Central memory CD4-positive, alpha-beta T cell (primary cell): Measurements from ENCODE around the gene PRDM11.

Experiments
- DNase-seq: peaks from one replicate; pipeline ENCODE4 v3.0.0; 2022

The PRDM11 gene

DNA sequence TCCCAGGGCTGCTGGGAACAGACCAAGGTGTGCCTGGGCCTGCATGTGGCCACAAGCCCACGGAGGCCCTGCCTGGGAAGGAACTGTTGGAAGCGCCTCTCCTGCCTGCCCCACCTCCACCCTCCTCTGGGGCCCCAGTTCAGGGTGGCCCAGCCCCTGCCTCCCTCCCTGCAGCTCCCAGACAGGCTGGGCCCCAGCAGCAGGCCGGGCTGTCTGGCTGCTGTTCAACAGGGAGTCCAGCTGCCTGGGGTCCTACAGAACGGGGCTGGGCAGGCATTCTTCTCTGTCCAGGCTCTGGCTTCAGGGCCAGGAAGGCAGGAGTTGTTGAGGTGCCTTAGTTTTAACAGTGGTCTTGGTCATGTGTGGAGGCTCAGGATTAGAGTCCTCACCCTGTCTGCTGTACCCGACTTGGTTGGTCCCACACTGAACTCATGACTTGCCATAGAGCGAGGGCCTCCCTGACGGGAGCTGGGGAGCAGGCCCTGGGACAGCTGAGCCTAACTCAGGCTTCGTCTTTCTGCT is 11.8 kb downstream of the PRDM11 start:
- no peak for DNase-seq

DNA sequence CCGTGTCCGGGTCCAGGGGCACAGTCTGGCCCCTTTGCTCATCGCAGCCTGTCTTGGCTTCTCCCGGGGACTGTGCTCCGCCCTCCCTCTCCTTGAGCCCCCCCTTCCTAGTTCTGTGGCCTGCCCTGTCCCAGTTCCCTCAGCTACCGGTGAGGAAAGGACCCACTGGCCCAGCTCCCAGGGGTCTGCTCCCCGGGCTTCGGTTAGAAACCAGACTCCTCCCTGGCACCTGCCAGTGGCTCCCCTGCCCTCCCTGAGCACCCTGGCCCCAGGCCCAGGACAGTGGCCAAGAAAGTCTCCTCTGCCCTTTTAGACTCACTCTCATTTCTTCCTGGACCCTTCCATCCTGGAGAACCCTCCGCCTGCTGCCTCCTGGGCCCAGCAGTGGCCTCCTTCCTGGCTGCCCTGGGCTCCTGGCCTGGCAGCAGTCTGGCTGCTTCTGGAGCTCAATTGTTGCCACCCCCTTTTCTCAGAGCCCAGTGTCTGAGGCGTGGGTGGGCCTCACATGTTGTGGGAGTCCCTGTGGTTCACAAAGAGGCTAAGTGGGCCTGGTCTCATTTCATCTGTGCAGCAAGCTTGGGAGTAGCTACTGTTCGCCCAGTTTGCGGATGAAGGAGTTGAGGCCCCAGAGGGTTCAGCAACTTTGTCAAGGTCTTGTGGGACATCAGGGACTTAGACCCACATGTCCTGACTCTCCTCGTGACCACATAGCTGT is 12.6 kb downstream of the PRDM11 start:
- DNase-seq, result no peak

DNA sequence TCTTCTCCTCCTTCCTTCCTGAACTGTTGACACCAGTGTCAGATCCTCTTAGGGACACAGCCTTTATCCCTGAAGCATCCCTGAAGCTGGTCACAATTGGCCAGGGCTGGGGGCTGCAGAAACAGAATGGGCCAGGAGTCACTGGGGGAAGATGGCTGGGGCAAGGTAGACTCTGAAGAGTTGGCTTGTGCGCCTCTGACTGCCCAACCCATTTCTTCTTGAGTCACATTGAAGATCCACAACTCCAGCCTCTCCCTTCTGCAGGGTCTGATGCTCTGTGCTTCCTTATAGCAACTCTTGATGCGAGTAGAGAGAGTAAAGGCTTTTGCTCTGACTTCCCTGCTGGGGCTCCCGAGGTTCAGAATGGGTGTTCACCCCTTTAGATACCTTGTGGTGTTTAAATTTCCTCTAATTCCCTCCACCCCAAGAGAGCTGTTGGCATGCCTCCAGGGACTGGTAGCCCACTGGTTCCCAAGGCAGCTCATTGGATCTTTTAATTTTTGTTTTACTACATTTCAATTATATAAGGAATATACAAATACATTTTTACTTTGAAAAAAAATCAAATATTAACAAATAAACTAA is 13.4 kb downstream of the PRDM11 start:
- no peak for DNase-seq

DNA sequence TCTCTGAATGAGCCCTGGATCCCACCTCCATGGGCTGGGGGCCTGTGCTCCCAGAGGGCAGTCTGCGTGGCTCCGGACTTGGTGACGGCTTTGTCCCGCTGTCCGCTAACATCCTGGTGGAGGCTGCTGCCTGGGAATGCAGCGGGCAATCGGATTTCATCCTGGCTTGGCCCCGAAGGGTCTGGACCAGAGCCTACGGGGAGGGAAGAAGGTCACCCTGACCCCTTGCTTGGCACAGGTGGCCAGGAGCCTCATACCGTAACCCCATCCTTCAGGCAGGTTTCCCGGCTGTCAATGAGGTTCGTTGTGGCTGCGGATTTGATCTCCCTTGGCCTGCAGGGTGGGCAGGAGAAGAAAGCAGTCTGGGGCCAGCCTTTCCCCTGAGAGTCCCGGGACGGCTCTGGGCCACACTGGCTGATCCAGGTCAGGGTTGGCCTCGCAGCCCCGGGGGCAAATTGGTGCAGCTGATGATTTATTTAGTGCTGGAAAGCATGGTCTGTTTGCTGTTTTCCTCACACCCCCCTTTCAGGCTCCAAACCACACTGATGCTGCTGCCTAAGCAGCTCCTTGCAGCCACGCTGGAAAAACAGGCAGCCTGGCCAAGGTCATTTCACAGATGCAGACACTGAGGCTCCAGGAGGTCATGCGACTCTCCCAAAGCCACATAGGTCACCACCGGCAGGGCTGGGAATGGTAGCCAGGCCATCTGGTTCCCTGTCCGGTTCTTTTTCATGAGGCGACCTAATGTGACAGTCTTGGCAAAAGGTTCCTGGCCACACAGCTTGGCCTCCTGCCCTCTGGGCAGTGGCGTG is 15.0 kb downstream of the PRDM11 start:
- no peak for DNase-seq

DNA sequence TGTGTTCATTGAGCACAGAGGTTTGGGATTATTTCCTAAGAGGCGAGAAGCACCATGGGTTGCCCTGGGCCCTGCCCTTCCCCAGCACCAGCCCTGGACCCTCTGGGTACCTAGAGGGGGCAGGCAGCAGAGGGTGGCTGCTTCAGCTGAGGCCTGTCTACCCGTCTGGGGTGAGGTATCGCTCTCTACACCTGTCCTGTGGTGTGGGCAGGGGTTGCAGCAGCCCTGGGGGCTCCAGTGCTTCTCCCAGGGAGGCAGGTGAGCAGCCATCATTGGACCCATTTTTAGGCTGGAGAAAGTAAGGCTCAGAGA is 15.6 kb downstream of the PRDM11 start:
- DNase-seq, result no peak

DNA sequence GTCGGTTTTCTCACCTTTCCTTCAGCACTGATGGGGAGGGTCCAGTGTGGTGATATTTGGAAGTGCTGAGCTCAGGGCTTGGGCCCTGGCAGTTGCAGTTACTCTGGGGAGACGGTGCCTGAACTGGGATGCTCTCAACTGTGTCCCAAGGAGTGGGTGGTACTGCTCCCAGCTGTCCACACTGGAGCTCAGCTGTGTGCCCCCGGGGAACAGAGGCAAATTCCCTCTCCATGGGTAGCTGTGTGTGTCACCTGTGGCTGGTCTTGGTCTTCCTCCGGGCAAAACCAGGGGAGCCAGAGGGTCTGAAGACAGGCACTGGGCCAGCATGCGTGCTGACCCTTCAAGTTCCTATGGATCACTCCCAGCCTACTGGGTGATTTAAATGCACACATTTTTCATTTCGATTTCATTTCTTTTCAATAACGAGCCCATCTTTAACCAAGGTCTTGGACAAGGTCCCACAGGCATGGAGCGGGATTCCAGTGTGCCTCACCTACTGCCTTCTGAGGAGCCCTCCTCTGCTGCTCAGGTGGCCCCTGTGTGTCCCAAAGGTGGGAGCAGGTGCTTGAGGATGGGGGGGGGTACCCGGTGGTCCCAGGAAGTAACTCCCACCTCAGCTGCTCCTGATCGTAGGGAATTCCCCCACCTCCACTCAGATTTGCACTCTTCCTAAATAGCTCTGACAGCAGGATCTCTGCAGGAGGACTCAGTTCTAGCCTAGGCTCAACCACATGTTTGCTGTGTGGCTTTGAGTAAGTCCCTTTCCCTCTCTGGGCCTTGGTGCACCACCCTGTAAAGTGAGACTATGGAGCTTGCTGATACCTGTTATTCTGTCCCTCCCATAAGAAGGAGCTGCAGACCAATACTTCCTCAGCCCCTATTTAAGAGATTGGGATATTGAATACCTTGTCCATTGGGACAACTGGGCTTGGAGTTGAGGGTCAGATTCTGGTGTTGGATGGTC is 16.8 kb downstream of the PRDM11 start:
- no peak for DNase-seq

DNA sequence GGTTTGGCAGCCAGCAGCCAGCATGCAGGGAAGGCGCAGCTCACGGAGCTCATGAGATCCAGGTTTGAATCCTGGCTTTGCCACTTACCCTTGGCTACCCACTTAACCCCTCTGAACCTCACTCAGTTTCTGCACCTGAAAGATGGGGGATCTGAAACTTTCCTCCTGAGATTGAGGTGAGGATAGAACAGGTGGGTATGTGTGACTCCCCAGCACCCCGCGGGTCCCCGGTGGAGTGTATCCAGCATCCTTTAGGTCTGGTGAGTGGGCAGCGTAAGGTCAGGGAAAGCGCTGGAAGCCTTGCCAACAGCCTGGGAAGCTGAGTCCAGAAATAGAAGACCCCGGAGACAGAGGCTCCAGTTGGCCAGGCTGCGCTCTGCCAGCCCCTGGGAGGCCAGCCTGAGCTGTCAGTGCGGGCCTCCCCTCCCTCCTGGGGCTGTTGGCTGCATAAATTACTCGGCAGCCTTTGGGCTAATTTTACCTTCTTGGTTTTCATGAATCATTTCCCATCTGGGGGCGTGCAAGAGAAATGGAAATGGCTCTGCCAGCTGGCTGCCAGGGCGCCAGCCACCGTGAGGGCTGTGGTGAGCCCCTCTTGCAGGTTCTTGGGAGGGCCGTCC is 17.6 kb downstream of the PRDM11 start:
- no peak for DNase-seq

DNA sequence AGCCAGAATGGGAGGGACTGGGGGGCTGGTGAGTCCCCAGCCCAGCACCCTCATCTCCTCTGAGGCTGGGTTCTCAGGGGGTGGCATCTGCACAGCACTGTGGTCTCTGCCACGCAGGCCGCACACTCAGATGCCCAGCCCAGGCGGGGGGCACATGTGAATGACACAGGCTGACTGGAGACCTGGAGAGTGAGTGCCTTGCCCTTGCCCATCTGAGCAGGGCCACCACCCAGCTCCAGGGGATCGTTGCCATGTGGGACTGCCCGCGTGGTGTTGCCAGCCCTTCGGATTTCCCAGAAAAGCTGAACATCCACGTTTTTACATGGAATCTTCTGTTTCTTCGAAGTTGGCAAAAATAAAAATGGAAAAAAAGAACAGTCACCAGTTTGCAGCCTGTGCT is 18.9 kb downstream of the PRDM11 start:
- no peak for DNase-seq

DNA sequence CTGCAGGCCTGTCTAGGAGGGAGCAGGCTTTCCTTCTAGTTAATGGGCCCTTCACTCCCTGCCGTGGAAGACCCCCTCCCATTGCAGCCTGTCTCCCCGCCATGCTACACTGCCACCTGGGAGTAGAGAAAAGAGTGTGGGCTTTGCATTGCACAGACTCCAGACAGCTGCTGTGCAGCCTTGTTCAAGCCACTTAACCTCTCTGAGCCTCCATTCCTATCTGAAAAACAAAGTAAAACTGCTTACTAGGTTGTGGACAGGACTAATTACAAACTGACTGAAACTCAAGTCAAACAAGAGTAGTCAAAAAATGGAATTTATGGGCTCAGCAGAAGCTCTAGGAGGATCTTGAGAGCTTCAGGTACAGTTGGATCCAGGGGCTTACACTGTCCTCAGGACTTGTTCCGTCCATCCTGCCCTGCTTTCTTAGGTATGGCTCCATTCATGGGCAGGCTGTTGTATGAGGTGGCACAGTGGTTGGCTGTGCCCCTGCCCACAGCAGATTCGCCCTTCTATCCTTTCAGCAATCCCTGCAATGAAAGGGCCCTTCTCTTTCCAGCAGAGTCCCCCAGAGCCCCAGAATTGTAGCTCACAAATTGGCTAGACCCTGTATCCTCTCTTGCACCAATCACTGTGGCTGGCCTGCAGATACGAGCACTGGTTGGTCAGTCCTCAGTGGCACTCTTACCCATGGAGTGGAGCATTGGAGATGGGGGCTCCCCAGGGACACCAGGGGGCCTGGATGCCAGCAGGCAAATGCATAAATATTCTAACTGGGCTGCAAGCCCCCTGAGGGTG is 19.6 kb downstream of the PRDM11 start:
- no peak for DNase-seq

DNA sequence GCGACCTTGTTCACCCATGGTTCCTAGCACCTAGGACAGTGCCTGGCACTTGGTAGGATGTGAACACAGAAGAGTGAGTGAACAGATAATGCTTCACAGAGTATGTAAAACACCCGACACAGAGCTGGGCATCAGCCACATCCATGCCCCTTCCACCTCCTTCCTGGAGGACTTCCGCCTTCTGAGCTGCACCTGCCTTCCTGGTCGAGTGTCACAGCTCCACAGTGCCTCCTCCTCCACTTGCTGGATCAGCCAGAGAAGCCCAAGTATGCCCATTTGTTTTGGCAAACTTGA is 20.1 kb downstream of the PRDM11 start:
- DNase-seq, result no peak

DNA sequence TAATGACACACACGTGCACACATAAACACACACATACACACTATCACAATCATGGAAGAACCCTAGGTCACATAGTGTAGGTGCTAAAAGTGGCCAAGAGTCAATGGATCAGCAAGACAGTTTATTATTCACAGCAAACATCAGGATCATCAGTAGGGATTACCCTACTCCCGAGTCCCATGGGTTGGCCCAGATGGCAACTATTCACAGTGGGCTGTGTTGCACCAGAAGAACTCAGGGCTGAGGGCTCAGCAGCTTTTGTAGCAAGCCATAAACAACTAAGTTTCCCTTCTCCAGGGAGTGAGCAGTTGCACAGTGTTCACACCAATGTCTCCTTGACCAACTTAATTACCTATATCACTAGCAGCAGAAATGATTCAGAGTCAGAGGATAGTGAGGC is 20.8 kb downstream of the PRDM11 start:
- DNase-seq, result no peak

DNA sequence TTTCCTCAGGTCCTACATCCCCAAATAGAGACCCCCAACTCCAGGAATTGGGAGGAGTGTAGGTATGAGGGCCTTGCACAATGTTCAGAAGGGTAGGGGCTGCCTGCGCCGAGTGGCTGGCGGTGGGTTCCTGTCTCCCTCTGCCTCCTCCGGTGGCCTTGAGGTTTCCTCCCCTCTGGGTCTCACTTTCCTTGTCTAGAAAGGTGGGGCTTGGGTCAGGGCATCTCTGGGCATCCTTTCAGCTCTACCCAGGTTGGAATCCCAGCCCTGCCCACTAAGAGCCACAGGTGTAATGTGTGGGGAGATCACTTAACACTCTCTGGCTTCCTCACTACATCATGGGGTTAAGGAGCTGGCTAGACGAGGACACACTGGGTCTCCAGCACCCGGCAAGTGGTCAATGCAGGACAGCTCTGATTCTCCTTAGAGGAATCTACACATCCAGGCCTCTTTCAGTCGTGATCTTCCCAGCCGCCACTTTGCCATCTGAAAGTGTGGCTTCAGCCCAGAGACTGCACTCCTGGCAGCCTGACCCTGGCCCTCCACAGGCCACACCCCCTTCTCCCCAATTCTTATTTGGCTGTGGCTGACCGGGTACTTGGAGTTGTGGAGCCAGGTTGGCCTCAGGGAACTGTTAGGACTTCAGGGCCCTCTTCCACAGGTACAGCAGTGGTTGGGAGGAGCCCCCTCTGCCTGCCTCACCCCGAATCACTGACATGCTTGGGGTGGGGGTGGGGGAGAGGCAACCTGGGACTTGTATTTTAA is 22.1 kb downstream of the PRDM11 start:
- no peak for DNase-seq

DNA sequence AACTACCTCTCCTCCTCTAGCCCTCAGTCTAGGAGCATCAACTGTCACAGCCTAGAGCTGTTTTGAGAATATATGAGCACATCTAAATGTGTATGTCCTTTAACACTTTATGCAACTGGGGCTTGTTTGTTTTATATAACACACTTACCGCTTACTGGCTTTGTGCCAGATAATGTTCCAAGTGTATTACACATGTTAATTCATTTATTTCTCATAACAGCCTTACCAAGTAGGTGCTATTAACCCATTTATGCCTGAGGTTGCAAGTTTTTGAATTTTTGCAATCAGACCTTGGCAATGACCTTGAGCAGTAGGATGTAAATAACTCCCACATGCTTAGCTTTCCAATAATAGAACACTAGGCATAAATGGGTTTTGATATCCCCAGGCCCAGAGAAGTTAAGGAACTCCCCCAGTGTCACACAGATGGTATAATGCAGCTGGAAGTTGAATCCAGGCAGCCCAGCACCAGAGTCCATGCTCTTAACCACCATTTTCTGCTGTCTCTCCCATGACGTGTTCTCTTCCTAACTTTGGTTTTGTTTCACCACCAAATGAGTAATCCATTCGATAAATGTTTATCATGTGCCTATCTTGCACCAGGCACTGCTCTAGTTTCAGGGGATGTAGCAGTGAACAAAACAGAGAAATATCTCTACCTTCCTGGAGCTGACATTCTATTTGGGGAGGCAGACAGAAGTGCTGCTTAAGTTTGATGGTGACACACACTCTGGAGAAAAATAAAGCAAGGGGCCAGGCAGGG is 23.1 kb downstream of the PRDM11 start:
- DNase-seq, result no peak

DNA sequence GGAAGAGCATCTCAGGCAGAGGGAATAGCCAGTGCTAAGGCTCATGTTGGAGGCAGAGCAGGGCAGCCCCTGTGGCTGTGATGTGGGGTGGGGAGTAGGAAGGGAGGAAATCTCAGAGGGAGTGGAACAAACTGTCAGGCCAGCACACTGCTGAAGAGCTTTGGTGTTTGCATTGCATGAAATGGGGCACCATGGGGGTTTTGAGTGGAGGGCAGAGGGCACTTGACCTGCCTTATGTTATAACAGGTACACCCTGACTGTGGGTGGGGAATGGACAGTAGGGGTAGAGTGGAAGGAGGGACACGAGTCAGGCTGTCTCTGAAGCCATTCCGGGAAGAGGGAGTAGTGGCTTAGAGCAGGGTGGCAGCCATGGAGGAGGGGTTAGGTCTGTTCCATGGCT is 24.0 kb downstream of the PRDM11 start:
- DNase-seq, result no peak

DNA sequence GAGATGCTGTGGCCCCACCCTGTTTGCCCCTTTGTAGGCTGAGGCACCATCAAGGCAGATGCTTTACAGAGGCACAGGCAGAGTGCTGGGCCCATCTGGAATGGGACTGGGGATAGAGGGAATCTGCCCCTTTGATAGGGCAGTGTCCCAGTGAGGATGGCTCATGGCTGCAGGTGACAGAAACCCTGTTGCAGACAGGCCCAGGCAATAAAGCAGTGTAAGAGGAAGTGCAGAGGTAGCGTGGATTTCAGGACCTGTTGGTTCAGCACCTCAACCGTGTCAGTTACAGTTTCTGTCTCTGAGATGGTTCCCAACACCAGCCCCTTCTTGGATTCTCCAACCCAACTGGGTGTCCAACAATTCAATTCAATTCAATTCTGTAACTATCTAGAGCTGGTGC is 25.1 kb downstream of the PRDM11 start:
- DNase-seq, result no peak

DNA sequence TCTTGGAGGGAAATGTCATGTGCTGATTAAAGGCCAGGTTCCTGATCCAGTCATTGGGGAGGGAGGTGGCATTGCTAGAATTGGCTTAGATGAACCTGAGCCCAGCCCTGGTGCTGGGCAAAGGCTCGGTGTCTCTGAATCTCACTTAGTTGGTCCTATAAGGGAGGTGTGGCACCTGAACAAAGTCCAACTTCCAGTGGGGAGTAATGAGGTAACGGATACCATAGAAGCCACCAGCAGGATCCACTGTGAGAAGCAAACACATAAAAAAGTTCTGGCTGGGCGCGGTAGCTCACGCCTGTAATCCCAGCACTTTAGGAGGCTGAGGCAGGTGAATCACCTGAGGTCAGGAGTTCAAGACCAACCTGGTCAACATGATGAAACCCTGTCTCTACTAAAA is 26.6 kb downstream of the PRDM11 start:
- DNase-seq, result no peak

DNA sequence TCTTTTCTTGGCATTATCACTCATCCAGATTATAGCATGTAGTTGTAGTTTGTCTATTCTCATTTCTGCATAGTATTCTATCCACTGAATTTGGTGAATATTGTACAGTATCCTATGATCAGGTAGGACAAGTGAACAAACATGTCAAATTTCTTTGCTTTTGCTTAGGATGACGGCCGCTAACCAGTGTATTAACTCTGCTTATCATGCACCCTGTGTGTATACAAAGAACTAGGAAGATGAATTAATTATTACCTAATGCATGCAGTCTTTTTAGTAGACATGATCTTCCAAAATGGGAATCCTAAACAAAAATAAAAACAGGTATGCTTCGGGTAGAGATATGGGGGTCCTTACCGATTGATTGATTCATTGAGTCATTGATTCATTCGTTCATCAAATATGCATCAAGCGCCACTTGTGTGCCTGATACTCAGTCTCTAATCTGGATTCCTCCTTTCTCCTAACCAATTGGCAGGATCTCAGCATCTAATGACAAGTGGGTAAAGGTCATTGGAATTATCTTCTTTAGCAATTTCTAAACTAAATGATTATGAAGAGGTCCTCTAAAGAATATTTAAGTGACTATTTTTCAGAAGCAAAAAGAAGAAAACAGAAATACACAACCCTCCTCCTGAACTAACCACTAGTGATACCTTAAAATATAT is 27.9 kb downstream of the PRDM11 start:
- no peak for DNase-seq

DNA sequence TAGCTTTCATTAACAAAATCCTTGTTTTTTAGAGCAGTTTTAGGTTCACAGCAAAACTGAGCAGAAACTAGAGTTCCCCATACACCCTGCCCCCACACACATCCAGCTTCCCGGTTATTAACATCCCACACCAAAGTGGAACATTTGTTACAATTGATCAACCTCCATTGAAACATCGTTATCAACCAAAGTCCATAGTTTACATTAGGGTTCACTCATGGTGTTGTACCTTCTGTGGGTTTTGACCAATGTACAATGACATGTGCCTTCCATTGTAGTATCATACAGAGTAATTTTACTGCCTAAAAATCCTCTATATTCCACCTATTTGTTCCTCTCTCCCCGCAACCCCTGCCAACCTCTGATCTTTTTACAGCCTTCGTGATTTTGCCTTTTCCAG is 28.5 kb downstream of the PRDM11 start:
- DNase-seq, result no peak

DNA sequence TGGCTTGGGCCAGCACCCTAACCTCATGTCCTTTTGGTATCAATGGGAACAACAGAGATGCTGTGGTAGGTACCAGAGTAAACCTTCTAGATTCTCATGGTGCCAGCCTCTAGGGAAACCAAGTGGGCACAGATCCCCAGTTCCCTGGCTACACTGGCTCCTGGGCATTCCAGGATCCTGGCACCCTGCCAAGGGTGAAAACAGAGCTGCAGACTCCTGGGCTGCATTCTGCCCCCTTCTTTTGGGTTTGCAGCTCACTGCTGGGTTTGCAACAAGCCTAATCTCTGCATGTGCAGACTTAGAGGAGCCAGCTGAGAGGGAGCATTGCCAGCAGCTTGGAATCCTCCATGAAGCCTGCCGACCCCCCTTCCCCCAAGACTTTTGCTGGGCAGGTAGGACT is 30.6 kb downstream of the PRDM11 start:
- DNase-seq, result no peak

DNA sequence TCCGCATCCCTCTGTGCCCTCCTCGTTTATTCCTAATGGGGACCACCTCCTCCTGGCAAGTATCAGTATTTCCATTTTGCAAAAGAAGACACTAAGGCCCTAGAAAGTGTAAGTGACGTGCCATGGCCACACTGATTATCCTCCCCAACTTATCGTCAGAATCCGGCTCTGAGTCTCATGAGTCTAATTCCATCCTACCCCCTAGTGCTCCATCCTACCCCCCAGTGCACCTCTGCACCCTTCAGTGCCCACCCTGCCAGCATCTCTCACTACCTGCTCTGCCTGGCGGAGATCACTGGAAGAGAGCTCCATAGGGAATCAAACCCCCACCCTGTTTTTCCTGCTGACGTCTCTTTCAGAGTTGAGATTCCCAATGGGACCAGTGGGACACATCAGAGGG is 31.8 kb downstream of the PRDM11 start:
- no peak for DNase-seq
